SK-N-SH treated with all-trans-retinoic acid at 6 μM for 48 hours (cell line): ENCODE measurements around the gene VASN.

Experiments
- CSDC2 ChIP-seq: fragments of 250-450 bp; sonication (Bioruptor Pico); IDR thresholded peaks from 2 replicates; pipeline ENCODE4 v1.5.0; 2020; ENCODE audit warnings: mild to moderate bottlenecking, moderate library complexity
- ESRRG ChIP-seq: fragments of 250-450 bp; sonication (Bioruptor Pico); IDR thresholded peaks from 2 replicates; pipeline ENCODE4 v1.6.1; 2021; ENCODE audit warnings: mild to moderate bottlenecking
- GLIS3 ChIP-seq: fragments of 250-450 bp; sonication (Bioruptor Pico); IDR thresholded peaks from 2 replicates; pipeline ENCODE4 v1.5.0; 2020; ENCODE audit warnings: mild to moderate bottlenecking, moderate library complexity
- ISL1 ChIP-seq: fragments of 250-450 bp; sonication (Bioruptor Pico); IDR thresholded peaks from 2 replicates; pipeline ENCODE4 v2.1.2; 2022; ENCODE audit warnings: mild to moderate bottlenecking, moderate library complexity
- RARB ChIP-seq: fragments of 250-450 bp; sonication (Bioruptor Pico); IDR thresholded peaks from 2 replicates; pipeline ENCODE4 v1.8.0; 2021; ENCODE audit warnings: mild to moderate bottlenecking, moderate library complexity
- ZFP3 ChIP-seq: fragments of 250-450 bp; sonication (Bioruptor Pico); IDR thresholded peaks from 2 replicates; pipeline ENCODE4 v1.5.0; 2020; ENCODE audit warnings: mild to moderate bottlenecking, moderate library complexity
- ZNF70 ChIP-seq: fragments of 450-650 bp; formaldehyde crosslinking; IDR thresholded peaks from 2 replicates; pipeline ENCODE4 v1.5.0; 2020; ENCODE audit warnings: mild to moderate bottlenecking, moderate library complexity
- TF ChIP-seq, protein P1 (sequence below): fragments of 250-450 bp; sonication (Bioruptor Pico); IDR thresholded peaks from 2 replicates; pipeline ENCODE4 v1.5.1; 2021; ENCODE audit warnings: mild to moderate bottlenecking, moderate library complexity

DNA sequence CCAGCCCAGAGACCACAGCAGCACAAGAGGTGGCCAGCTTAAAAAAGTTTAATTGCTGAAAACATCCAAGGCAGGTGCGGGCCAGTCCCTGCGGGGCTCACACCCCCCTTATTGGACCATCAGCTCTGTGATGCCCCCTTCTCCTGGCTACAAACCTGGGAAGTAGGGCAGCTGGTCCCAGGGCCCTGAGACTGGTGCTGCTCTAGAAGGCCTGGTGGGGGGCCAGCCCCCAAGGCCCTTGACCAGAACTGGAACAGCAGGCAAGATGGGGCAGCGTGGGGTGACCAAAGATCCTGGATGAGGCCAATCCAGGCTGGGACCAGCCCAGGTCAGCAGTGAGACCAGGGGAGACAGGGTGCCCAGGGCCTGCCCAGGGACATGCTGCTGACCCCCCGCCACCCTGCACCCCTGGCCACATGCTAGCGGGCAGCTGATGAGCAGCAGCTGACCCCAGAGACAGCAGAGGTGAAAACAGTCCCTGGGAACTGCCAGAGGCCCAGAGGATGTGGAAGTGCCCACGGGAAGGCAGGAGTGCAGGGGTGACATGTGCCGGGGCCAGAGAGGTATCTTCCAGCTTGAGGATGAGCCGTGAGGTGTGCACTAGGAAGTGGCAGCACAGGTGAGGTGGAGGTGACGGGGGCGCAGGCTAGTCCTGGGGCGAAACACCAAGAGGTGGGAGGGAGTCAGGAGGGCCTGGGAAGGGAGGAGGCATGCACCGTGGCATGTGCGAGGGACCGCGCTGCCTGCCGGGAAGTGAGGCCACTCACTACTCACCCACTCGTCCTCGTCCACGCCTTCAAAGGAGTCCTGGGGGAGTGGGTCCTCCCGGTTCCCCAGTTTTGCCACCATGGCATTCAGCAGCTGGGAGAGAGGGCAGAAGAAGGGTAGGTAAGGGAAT lies 16.9 kb upstream of the VASN start:
- TF ChIP-seq ESRRG (CRISPR knock-in tag) (no peak), ZFP3 (CRISPR knock-in tag) (no peak), CSDC2 (CRISPR knock-in tag) (no peak), ISL1 (CRISPR knock-in tag) (no peak), GLIS3 (CRISPR knock-in tag) (no peak), ZNF70 (no peak), RARB (no peak)
- TF ChIP-seq, protein P1, sequence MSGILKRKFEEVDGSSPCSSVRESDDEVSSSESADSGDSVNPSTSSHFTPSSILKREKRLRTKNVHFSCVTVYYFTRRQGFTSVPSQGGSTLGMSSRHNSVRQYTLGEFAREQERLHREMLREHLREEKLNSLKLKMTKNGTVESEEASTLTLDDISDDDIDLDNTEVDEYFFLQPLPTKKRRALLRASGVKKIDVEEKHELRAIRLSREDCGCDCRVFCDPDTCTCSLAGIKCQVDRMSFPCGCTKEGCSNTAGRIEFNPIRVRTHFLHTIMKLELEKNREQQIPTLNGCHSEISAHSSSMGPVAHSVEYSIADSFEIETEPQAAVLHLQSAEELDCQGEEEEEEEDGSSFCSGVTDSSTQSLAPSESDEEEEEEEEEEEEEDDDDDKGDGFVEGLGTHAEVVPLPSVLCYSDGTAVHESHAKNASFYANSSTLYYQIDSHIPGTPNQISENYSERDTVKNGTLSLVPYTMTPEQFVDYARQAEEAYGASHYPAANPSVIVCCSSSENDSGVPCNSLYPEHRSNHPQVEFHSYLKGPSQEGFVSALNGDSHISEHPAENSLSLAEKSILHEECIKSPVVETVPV (CRISPR knock-in tag) = no peak
